AG04450 (cell line): ENCODE results near the gene GRIN3A. TPM values are rescaled to one million over a fixed set of nuclear protein-coding genes. Genes with fewer than 3 reads are reported as not detected.

Experiments
- CTCF ChIA-PET: fragments of 300-600, 350-600 bp; formaldehyde crosslinking; extraction: SDS; loops from one replicate; lab custom pipeline; 2022; ENCODE audit warnings: antibody characterized with exemption, inconsistent platforms; lab: Charles Lee
- POLR2A ChIA-PET: fragments of 350-600 bp; formaldehyde crosslinking; extraction: SDS; loops from one replicate; lab custom pipeline; 2021; ENCODE audit warnings: antibody characterized with exemption, inconsistent platforms; lab: Yijun Ruan, JAX
- DNase-seq: peaks from one replicate; pipeline ENCODE4 v3.0.0-alpha.2; 2011; ENCODE audit warnings: low read depth, low spot score
- H3K27ac ChIP-seq: one replicate; pipeline ENCODE4 v1.5.1; 2012; ENCODE audit warnings: low read depth, low read length, control low read depth
- H3K27me3 ChIP-seq: one replicate; pipeline ENCODE4 v1.6.0; 2012; ENCODE audit warnings: low read length; ENCODE audit not compliant: control insufficient read depth, insufficient read depth
- H3K4me3 ChIP-seq: 2 replicates; pipeline ENCODE4 v1.5.1; 2011; ENCODE audit warnings: mild to moderate bottlenecking, low read depth, low read length, control low read depth
- H3K9me3 ChIP-seq: 2 replicates; pipeline ENCODE4 v1.5.1; 2012; ENCODE audit warnings: low read length; ENCODE audit not compliant: control insufficient read depth, insufficient read depth
- polyA plus RNA-seq: library from polyadenylated mRNA; depleted of rRNA; stranded (reverse); fragments of >200 nt; gene quantifications from 2 replicates; pipeline ENCODE4 v1.2.3, GENCODE V29; 2011
- TF ChIP-seq, protein P1 (sequence below): IDR thresholded peaks from 2 replicates; pipeline ENCODE4 v1.5.1; 2011; ENCODE audit warnings: low read depth, low read length, control low read depth, inconsistent platforms

The GRIN3A gene
- polyA plus RNA-seq, 1 experiment, result not detected

GRCh38 chr9:101620452-101620851 lies 118.0 kb downstream of the GRIN3A start:
- DNase-seq, result no peak

DNA sequence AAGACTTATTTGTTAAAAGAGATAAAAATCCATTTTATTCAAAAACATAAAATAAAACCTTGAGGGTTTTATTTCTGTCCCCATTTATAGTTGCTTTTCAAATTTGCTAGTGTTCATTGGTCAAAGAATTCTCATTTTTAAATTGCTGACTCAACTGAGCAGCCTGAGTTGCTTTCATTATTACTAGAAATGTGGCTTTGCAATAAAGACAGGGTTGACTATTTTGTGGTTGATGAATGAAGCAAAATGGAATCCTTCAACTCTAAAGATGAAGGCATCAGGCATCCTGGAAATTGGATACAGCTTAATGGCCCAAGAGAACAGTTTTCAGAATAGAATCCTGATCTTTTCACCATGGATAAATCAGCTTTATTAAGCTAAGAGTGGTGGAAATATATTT lies 119.7 kb downstream of the GRIN3A start:
- TF ChIP-seq, protein P1, sequence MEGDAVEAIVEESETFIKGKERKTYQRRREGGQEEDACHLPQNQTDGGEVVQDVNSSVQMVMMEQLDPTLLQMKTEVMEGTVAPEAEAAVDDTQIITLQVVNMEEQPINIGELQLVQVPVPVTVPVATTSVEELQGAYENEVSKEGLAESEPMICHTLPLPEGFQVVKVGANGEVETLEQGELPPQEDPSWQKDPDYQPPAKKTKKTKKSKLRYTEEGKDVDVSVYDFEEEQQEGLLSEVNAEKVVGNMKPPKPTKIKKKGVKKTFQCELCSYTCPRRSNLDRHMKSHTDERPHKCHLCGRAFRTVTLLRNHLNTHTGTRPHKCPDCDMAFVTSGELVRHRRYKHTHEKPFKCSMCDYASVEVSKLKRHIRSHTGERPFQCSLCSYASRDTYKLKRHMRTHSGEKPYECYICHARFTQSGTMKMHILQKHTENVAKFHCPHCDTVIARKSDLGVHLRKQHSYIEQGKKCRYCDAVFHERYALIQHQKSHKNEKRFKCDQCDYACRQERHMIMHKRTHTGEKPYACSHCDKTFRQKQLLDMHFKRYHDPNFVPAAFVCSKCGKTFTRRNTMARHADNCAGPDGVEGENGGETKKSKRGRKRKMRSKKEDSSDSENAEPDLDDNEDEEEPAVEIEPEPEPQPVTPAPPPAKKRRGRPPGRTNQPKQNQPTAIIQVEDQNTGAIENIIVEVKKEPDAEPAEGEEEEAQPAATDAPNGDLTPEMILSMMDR, result no peak
- no peaks in the 10 kb centered on the region; the same call in 1 of the 2 replicates for H3K9me3 ChIP-seq
- no peak for DNase-seq
- H3K27ac ChIP-seq, result no peak overlapping the region
- ChIA-PET CTCF (no interaction called here), POLR2A (no interaction called here)
- no peak overlapping the region for H3K4me3 ChIP-seq
- H3K27me3 ChIP-seq, result no peaks in the 10 kb centered on the region

More at GRCh38 chr9:101620452-101620851, 118.0 kb downstream of the GRIN3A start:
- CTCF ChIA-PET, result no interaction called here
- Histone ChIP-seq H3K27ac (no peak overlapping the region), H3K27me3 (no peaks in the 10 kb centered on the region), H3K4me3 (no peak overlapping the region), H3K9me3 (no peaks in the 10 kb centered on the region; the same call in 1 of the 2 replicates)
- POLR2A ChIA-PET, result no interaction called here
- TF ChIP-seq, protein P1, result no peak

DNA sequence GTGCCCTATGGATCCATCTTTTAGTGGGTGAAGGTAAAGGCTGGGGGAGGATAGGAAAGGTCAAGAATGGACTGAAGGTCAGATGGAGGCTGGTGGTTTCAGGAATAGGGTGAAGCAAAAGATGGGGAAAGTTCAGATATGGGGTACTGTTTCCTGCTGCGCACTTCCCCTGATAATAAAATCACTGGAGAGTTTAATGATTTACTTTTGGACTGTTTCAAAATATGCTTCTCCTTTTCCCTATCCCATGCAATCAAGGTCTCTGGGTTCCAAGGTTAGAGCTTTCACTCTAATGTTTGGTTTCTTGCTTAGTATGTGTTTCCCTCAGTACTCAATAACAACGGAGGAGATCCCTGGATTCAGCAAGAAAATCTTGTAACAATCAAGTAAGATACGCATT lies 132.9 kb downstream of the GRIN3A start:
- DNase-seq, result no peak
- H3K9me3 ChIP-seq, result no peaks in the 10 kb centered on the region
- CTCF ChIA-PET, result no interaction called here
- POLR2A ChIA-PET, result no interaction called here
- no peak overlapping the region for H3K4me3 ChIP-seq
- TF ChIP-seq, protein P1, result no peak
- peaks cover 5% of the 10 kb centered on the region for H3K27me3 ChIP-seq
- H3K27ac ChIP-seq, result no peak overlapping the region

GRCh38 chr9:101604296-101604695 lies 134.2 kb downstream of the GRIN3A start:
- ChIA-PET CTCF (no interaction called here), POLR2A (no interaction called here)
- TF ChIP-seq, protein P1, result no peak
- H3K27me3 ChIP-seq, result peaks cover 5% of the 10 kb centered on the region
- DNase-seq, result no peak
- no peak overlapping the region for H3K27ac ChIP-seq
- no peak overlapping the region for H3K4me3 ChIP-seq
- no peaks in the 10 kb centered on the region for H3K9me3 ChIP-seq

- ChIA-PET CTCF (interaction anchor here (0.7 to 1.0 kb wide), 3 partner anchors 8 to 1632 kb away, joined by 3 to 4 read pairs (median 3); no protein-coding TSS in a partner anchor), POLR2A (no interaction called here)
Measured at GRCh38 chr9:101601904-101602765, 136.3 kb downstream of the GRIN3A start.

More at GRCh38 chr9:101601904-101602765, 136.3 kb downstream of the GRIN3A start:
- TF ChIP-seq, protein P1, result peak; percentile 76
- Histone ChIP-seq H3K4me3 (no peak overlapping the region), H3K9me3 (no peaks in the 10 kb centered on the region), H3K27ac (no peak overlapping the region), H3K27me3 (peaks cover 2% of the 10 kb centered on the region)
- DNase-seq, result peak; percentile 16
